Measurements from ENCODE around the gene GPD1L. TPM values are rescaled to one million over a fixed set of nuclear protein-coding genes. Genes with fewer than 3 reads are reported as not detected.

The GPD1L gene
- total and polyA plus RNA-seq, 10 of the 15 experiments (the other 5 are each of a cell fraction or from before 2014, with no cell fraction given), result 0.77 to 4.8 (median 3.9) TPM

- ChIA-PET CTCF (interaction anchor here (1.1 to 1.4 kb wide), 2 partner anchors 20 to 415 kb away, joined by 3 to 4 read pairs; no protein-coding TSS in a partner anchor), RAD21 (ENCODE audit: unreplicated experiment) (no interaction called here), SMC1A (ENCODE audit: uncharacterized antibody, unreplicated experiment) (no interaction called here), POLR2A (no interaction called here)
- no TSS peak for BruUV-seq (replicated peaks)
- Histone ChIP-seq H3K4me1 (ENCODE audit: control insufficient read depth, insufficient read depth, low read length) (no peaks in the 10 kb centered on the region), H3K4me2 (ENCODE audit: control insufficient read depth, insufficient read depth) (no peak overlapping the region), H3K27ac (ENCODE audit: control insufficient read depth, insufficient read depth) (no peak overlapping the region), H4K20me1 (ENCODE audit: control insufficient read depth, insufficient read depth) (no peaks in the 10 kb centered on the region), H3K9ac (ENCODE audit: control insufficient read depth, insufficient read depth, low read length) (no peak overlapping the region), H3K27me3 (replicated peaks in 1 of 2; ENCODE audit: control insufficient read depth in 2 of 2, insufficient read depth in 2 of 2, low read length in 1 of 2) (no peaks in the 10 kb centered on the region), H3K79me2 (ENCODE audit: control insufficient read depth, insufficient read depth, low read length) (no peaks in the 10 kb centered on the region), H3K36me3 (ENCODE audit: control insufficient read depth in 2 of 2, insufficient read depth in 2 of 2, low read length in 1 of 2) (no peaks in the 10 kb centered on the region), H3K9me3 (replicated peaks; ENCODE audit: control insufficient read depth, insufficient read depth, low read length) (no peaks in the 10 kb centered on the region), H2AFZ (ENCODE audit: control insufficient read depth, low read depth, low read length) (no peak overlapping the region), H3K4me3 (no peak overlapping the region)
- intact Hi-C loops (cut with micrococcal nuclease; ENCODE audit: unreplicated experiment), result no loop called here
- in situ Hi-C loops (cut with MboI), result no loop called here
- no peak for DNase-seq (ENCODE audit: low read depth, low spot score)
- WGBS (ENCODE audit: insufficient coverage, insufficient replicate concordance, low lambda C conversion rate, missing lambda C conversion rate), result 35% methylated on average over 4 of the region's 4 CpGs
- TF ChIP-seq ZNF622 (IDR thresholded peaks at IDR 0.05) (no peak), USF2 (IDR thresholded peaks at IDR 0.05; ENCODE audit: borderline replicate concordance, low read depth, low read length) (no peak), SMAD5 (IDR thresholded peaks at IDR 0.05; ENCODE audit: low read depth) (no peak), BMI1 (IDR thresholded peaks at IDR 0.05; ENCODE audit: borderline replicate concordance) (no peak), IKZF1 (conservative IDR thresholded peaks at IDR 0.05) (no peak), SMC3 (IDR thresholded peaks at IDR 0.05; ENCODE audit: borderline replicate concordance, low read length) (no peak), MXI1 (IDR thresholded peaks at IDR 0.05; ENCODE audit: low read depth, low read length) (no peak), PAX8 (IDR thresholded peaks at IDR 0.05) (no peak), BCL11A (IDR thresholded peaks at IDR 0.05; ENCODE audit: low read depth, low read length) (no peak), BRCA1 (IDR thresholded peaks at IDR 0.05; ENCODE audit: low read depth, low read length) (no peak), ZNF384 (IDR thresholded peaks at IDR 0.05; ENCODE audit: borderline replicate concordance, low read depth, low read length) (no peak), MEF2B (IDR thresholded peaks at IDR 0.05; ENCODE audit: partially characterized antibody, poor library complexity, severe bottlenecking) (no peak), KDM1A (IDR thresholded peaks at IDR 0.05; ENCODE audit: borderline replicate concordance) (no peak), BACH1 (IDR thresholded peaks at IDR 0.05; ENCODE audit: borderline replicate concordance) (no peak)
- no peak for ATAC-seq
- FAIRE-seq, result no peak
Observed at GRCh38 chr3:32195995-32196540, 89.6 kb downstream of the GPD1L start.

Measured in GM12878 (cell line).